C4-2B (cell line): ENCODE data around the gene ADAP1.

Source experiments
- ZFX ChIP-seq: fragments of 450-650 bp; IDR thresholded peaks from 2 replicates; pipeline ENCODE4 v1.6.1; 2017
- TF ChIP-seq, protein P1 (sequence below): fragments of 450-650 bp; conservative IDR thresholded peaks from 2 replicates; pipeline ENCODE4 v1.5.1; 2017; ENCODE audit warnings: mild to moderate bottlenecking

DNA sequence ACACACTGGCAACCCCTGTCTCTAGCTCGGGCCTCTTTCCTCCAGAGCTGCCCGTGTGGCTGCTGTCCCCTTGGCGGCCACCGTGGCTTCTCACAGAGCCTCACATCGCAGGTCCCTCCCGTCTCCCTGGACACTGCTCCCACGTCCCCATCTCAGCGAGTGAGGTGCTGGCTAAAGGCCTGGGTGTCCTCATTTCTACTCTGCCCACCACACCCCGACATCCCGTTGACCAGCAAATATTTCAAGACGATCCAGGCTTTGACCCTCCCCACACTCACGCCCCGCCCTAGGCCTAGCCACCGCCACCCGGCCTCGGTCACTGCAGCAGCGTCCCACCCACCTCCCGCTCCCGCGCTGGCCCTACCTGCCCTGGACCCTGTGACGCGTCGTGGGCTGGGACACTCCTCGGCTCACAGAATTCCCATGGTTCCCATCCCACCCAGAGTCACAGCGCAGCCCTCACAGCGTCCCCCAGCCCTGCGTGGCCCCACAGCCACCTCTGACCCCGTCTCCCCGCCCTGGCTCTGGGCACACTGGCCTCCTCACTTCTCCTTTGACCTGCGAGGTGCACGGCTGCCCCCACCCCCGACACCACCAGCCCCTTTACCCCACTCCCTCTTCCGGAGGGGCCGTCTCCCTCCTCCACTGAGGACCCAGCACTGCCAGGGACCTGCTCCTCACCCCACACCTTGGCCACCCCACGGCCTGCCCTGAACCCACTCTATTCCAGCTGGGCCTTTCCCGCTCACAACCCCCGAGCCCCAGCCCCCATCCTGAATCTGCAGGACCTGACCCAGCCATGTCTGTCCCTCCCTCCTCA is 6.9 kb downstream of the ADAP1 start:
- TF ChIP-seq, protein P1, sequence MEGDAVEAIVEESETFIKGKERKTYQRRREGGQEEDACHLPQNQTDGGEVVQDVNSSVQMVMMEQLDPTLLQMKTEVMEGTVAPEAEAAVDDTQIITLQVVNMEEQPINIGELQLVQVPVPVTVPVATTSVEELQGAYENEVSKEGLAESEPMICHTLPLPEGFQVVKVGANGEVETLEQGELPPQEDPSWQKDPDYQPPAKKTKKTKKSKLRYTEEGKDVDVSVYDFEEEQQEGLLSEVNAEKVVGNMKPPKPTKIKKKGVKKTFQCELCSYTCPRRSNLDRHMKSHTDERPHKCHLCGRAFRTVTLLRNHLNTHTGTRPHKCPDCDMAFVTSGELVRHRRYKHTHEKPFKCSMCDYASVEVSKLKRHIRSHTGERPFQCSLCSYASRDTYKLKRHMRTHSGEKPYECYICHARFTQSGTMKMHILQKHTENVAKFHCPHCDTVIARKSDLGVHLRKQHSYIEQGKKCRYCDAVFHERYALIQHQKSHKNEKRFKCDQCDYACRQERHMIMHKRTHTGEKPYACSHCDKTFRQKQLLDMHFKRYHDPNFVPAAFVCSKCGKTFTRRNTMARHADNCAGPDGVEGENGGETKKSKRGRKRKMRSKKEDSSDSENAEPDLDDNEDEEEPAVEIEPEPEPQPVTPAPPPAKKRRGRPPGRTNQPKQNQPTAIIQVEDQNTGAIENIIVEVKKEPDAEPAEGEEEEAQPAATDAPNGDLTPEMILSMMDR = no peak
- no peak for TF ChIP-seq ZFX
